Urothelium cell line (cell line): Measurements from ENCODE around the gene ZNF446.

Experiments
- DNase-seq: peaks from one replicate; pipeline ENCODE4 v3.0.0; 2011; ENCODE audit warnings: low spot score, mixed read lengths
- FAIRE-seq: peaks from 2 replicates; lab custom pipeline; 2011; peaks lifted over from hg19 to GRCh38; lab: Jason Lieb, UNC

ZNF446 gene

DNA sequence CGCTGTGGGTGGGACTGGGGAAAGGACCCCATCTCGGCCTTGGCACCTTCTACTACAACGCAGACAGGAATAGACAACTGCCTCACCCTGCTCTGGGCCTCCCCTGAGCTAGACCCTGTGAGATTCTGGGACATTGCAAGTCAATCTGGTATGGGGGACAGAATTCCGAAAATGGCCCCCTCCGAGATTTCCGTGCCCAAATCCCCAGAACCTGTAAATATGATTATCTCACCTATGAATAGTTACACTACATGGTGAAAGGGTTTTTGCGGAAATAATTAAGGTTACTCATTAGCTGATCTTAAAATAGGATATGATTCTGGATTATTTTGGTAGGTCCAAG is 44.1 kb downstream of the ZNF446 start:
- no peak for FAIRE-seq
- no peak for DNase-seq

DNA sequence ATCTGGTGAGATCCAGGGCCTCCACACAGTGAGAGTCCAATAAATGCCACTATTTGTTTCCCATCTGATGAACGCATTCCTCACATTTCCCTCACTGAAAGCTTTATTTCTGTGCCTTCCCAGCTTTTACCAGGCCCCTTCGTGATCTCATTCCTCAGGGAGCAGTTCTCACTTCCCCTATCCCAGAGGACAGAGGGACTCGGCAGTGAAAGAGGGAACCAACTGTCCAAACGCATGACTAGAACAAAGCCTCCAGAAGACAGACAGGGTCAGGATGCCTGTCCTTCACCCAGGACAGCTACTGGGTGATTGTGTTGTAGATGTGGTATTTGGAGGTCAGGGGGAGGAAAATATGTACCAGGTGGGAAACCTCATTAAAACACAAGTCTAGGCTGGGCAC is 45.5 kb downstream of the ZNF446 start:
- DNase-seq, result no peak

GRCh38 chr19:58522709-58523108 is 46.6 kb downstream of the ZNF446 start:
- DNase-seq (no peak), FAIRE-seq (no peak)

More for the DNA sequence above, 45.5 kb downstream of the ZNF446 start:
- no peak for FAIRE-seq

DNA sequence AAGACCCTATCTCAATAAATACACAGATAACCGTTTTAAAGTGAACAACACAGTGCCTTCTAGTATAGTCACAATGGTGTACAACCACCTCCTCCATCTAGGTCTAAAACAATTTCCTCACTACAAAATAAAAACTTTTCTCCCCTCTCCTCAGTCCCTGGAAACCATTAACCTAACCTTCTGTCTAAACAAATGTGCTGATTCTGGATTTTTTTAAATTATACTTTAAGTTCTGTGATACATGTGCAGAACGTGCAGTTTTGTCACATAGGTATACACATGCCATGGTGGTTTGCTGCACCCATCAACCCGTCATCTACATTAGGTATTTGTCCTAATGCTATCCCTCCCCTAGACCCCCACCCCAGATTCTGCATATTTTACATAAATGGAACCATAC is 53.3 kb downstream of the ZNF446 start:
- no peak for DNase-seq
- FAIRE-seq, result no peak
